Measurements from ENCODE around the gene PSMF1. TPM values are rescaled to one million over a fixed set of nuclear protein-coding genes. Genes with fewer than 3 reads are reported as not detected.
A peak's percentile ranks its signal among the peaks of the same experiment; 100 is the strongest.

PSMF1 gene
- total and polyA plus RNA-seq, 2 experiments from 2014 or later = 73.7 to 84.2 TPM

DNA sequence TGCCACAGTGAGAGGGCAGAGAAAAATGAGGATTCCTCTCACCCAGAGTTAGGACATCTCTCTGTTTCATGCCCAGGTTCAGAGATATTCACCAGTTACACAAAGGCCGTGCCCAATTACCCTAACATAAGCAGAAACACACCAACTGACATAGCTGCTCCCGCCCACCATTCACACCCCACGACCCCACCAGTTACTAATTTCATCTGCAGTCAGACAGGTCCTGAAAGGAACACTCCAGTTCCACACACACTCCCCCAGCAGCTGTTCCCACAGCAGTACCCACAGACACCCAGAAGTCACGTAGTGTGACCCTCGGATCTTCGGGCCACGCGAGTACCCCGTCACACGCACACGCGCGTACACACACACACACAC lies 65.8 kb downstream of the PSMF1 start (continued):
- no peak for TF ChIP-seq EZH2phosphoT487 (IDR thresholded peaks at IDR 0.05; ENCODE audit: unreplicated experiment)
- no peak for TF ChIP-seq NANOG (IDR thresholded peaks at IDR 0.05; ENCODE audit: borderline replicate concordance)

DNA sequence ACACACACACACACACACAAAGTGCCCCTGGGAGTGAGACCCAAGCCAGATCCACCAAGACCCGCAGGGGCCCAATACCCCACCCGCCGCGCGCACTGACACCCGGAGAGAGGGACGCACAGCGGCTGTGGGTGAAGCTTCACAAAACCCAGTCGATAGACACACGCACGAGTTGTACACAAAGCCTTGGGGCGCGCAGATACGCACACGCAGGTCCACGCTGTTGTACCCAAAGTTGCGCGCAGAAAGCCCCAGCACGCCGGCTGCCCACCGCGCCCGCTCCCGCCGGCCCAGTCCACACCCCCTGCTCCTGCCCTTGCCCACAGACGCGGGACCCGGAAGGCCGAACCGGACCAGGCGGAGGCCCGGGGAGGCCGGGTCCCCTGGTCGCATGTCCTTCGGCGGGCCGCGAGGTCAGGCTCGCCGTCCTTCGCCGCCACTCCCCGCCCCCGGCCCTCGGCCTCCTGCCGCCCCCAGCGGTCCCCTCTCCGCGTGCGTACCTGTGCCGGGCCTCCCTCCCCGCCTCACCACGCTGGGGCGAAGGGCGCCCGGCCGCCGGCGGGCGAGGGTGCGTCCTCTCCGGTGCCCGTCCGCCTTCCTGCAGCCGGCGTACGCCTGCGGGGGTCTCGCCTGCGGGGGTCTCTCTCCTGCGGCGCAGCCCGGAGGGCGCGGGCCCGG lies 66.4 kb downstream of the PSMF1 start, which contains the start of gene TMEM74B:
Gene TMEM74B (minus strand): TSS at position 344 of the 678 bp plus-strand sequence. CDS start 1,180 bp downstream, outside the sequence.
- H3K9me2 ChIP-seq (ENCODE audit: insufficient read depth) = no peaks in the 10 kb centered on the region
- H2AFZ ChIP-seq = peak within 1 kb of the TSS; percentile 81
- Mint-ChIP-seq H3K36me3 (ENCODE audit: low read depth) (peaks cover 2% of the 10 kb centered on the region; the same call in 1 of the 3 replicates), H3K27ac (no peak within 1 kb of the TSS), H3K4me3 (peak within 1 kb of the TSS; percentile 81), H3K4me1 (peaks cover 32% of the 10 kb centered on the region), H3K9me3 (peaks cover 5% of the 10 kb centered on the region; the same call in 1 of the 3 replicates), H3K27me3 (ENCODE audit: insufficient read depth, low read depth, poor library complexity) (peaks cover 26% of the 10 kb centered on the region)
- peak within 1 kb of the TSS; percentile 83 for H3K4me2 ChIP-seq
- H3K79me2 ChIP-seq (replicated peaks; ENCODE audit: insufficient read depth) = no peaks in the 10 kb centered on the region
- H3K36me3 ChIP-seq (ENCODE audit: insufficient read depth) = no peaks in the 10 kb centered on the region
- H4K20me1 ChIP-seq (replicated peaks; ENCODE audit: insufficient read depth) = no peaks in the 10 kb centered on the region; the same call in 1 of the 2 replicates
- 0 out of 2 replicates have a peak, but pooled peaks cover 5% of the 10 kb centered on the region for H3F3A ChIP-seq (replicated peaks; ENCODE audit: low read depth)
- H3K4me1 ChIP-seq (ENCODE audit: insufficient read depth) = peaks cover 28% of the 10 kb centered on the region
- no peak within 1 kb of the TSS for H3K27ac ChIP-seq (ENCODE audit: low read depth)
- DNase-seq (ENCODE audit: low spot score) (peak; percentile 52), ATAC-seq (peak; percentile 42)
- peak within 1 kb of the TSS; percentile 64 for H3K4me3 ChIP-seq
- H3K27me3 ChIP-seq (ENCODE audit: insufficient read depth) = peaks cover 42% of the 10 kb centered on the region
- TF ChIP-seq ZNF331 (CRISPR knock-in tag; IDR thresholded peaks at IDR 0.05; ENCODE audit: low read depth) (no peak), EZH2 (IDR thresholded peaks at IDR 0.05; ENCODE audit: low read depth, unreplicated experiment) (peak; percentile 8)
- TF ChIP-seq, protein P1, sequence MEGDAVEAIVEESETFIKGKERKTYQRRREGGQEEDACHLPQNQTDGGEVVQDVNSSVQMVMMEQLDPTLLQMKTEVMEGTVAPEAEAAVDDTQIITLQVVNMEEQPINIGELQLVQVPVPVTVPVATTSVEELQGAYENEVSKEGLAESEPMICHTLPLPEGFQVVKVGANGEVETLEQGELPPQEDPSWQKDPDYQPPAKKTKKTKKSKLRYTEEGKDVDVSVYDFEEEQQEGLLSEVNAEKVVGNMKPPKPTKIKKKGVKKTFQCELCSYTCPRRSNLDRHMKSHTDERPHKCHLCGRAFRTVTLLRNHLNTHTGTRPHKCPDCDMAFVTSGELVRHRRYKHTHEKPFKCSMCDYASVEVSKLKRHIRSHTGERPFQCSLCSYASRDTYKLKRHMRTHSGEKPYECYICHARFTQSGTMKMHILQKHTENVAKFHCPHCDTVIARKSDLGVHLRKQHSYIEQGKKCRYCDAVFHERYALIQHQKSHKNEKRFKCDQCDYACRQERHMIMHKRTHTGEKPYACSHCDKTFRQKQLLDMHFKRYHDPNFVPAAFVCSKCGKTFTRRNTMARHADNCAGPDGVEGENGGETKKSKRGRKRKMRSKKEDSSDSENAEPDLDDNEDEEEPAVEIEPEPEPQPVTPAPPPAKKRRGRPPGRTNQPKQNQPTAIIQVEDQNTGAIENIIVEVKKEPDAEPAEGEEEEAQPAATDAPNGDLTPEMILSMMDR (conservative IDR thresholded peaks at IDR 0.05; ENCODE audit: low read depth in 2 of 2) = no peak

DNA sequence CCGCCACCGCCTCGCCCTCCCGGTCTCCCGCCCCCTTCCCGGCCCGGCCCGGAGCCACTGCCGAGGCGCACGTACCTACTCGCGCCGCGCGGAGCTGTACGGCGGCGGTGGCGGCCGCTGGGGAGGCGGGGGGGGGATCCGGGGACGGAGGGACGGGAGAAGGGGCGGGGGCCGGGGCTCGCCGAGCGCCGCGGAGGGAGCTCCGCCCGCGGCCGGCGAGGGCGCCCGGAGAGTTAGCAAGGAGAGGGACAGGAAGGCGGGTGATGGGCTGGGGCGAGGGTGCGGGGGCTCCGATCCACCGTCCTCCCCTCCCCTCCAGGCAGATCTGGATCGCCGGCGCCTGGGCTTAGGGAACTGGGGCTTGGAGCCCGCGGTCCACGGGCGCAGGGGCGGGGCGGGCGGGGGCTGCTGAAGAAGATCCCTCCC lies 66.9 kb downstream of the PSMF1 start:
- ATAC-seq (peak; percentile 55), DNase-seq (ENCODE audit: low spot score) (peak; percentile 56)
- peak overlapping the region; percentile 64 for H3K4me3 ChIP-seq
- H3K36me3 ChIP-seq (ENCODE audit: insufficient read depth) = no peaks in the 10 kb centered on the region
- Mint-ChIP-seq H3K27me3 (ENCODE audit: insufficient read depth, low read depth, poor library complexity) (peaks cover 27% of the 10 kb centered on the region), H3K4me1 (peaks cover 32% of the 10 kb centered on the region), H3K36me3 (ENCODE audit: low read depth) (peaks cover 2% of the 10 kb centered on the region; the same call in 1 of the 3 replicates), H3K4me3 (peak overlapping the region; percentile 60; the same call in 2 of the 3 replicates), H3K27ac (no peak overlapping the region), H3K9me3 (peaks cover 5% of the 10 kb centered on the region; the same call in 1 of the 3 replicates)
- peaks cover 42% of the 10 kb centered on the region for H3K27me3 ChIP-seq (ENCODE audit: insufficient read depth)
- H3F3A ChIP-seq (replicated peaks; ENCODE audit: low read depth) = 0 out of 2 replicates have a peak, but pooled peaks cover 5% of the 10 kb centered on the region
- TF ChIP-seq STAT1 (IDR thresholded peaks at IDR 0.05; ENCODE audit: unreplicated experiment) (no peak), CREB1 (CRISPR knock-in tag; IDR thresholded peaks at IDR 0.05; ENCODE audit: low read depth) (no peak), NANOG (IDR thresholded peaks at IDR 0.05; ENCODE audit: borderline replicate concordance) (no peak)
- TF ChIP-seq, protein P1 (conservative IDR thresholded peaks at IDR 0.05; ENCODE audit: low read depth in 2 of 2) = no peak
- H3K4me1 ChIP-seq (ENCODE audit: insufficient read depth) = peaks cover 28% of the 10 kb centered on the region
- no peak overlapping the region for H3K27ac ChIP-seq (ENCODE audit: low read depth)
- no peaks in the 10 kb centered on the region; the same call in 1 of the 2 replicates for H4K20me1 ChIP-seq (replicated peaks; ENCODE audit: insufficient read depth)
- H3K4me2 ChIP-seq = peak overlapping the region; percentile 83
- no peaks in the 10 kb centered on the region for H3K79me2 ChIP-seq (replicated peaks; ENCODE audit: insufficient read depth)
- peak overlapping the region; percentile 38; the same call in 1 of the 2 replicates for H2AFZ ChIP-seq
- no peaks in the 10 kb centered on the region for H3K9me2 ChIP-seq (ENCODE audit: insufficient read depth)
